H9 (cell line): Measurements from ENCODE around the gene IL17RA. TPM values are rescaled to one million over a fixed set of nuclear protein-coding genes. Genes with fewer than 3 reads are reported as not detected.

Experiments
- DNase-seq: peaks from one replicate; pipeline ENCODE4 v3.0.0-alpha.2; 2017
- H2AFZ ChIP-seq: one replicate; pipeline ENCODE4 v1.6.1; 2013; ENCODE audit warnings: mild to moderate bottlenecking, low read length, control low read depth, moderate library complexity
- H2AK5ac ChIP-seq: 2 replicates; pipeline ENCODE4 v1.6.1; 2013; ENCODE audit warnings: low read length, control low read depth, mixed read lengths; ENCODE audit not compliant: insufficient read length
- H2BK120ac ChIP-seq: one replicate; pipeline ENCODE4 v1.6.1; 2013; ENCODE audit warnings: low read depth, mild to moderate bottlenecking, low read length, control low read depth, inconsistent platforms; ENCODE audit not compliant: poor library complexity, severe bottlenecking
- H2BK12ac ChIP-seq: 2 replicates; pipeline ENCODE4 v1.6.1; 2013; ENCODE audit warnings: low read length, control low read depth, mixed read lengths, low read depth; ENCODE audit not compliant: insufficient read length
- H2BK15ac ChIP-seq: 2 replicates; pipeline ENCODE4 v1.6.1; 2013; ENCODE audit warnings: low read depth, low read length, control low read depth
- H2BK20ac ChIP-seq: one replicate; pipeline ENCODE4 v1.6.1; 2013; ENCODE audit warnings: low read depth, mild to moderate bottlenecking, low read length, control low read depth, inconsistent platforms; ENCODE audit not compliant: poor library complexity, severe bottlenecking
- H2BK5ac ChIP-seq: 2 replicates; pipeline ENCODE4 v1.6.1; 2013; ENCODE audit warnings: low read length, control low read depth, mixed read lengths; ENCODE audit not compliant: insufficient read length
- H3K14ac ChIP-seq: 2 replicates; pipeline ENCODE4 v1.6.1; 2013; ENCODE audit warnings: low read length, control low read depth; ENCODE audit not compliant: insufficient read depth
- H3K18ac ChIP-seq: 2 replicates; pipeline ENCODE4 v1.6.1; 2013; ENCODE audit warnings: low read depth, mild to moderate bottlenecking, mixed read lengths, low read length, control low read depth; ENCODE audit not compliant: insufficient read length
- H3K23ac ChIP-seq: 2 replicates; pipeline ENCODE4 v1.6.1; 2013; ENCODE audit warnings: low read length, control low read depth, mixed read lengths, low read depth; ENCODE audit not compliant: insufficient read length
- H3K23me2 ChIP-seq: 2 replicates; pipeline ENCODE4 v1.6.1; 2013; ENCODE audit warnings: low read depth, mild to moderate bottlenecking, mixed read lengths, low read length, control low read depth; ENCODE audit not compliant: insufficient read length, poor library complexity, severe bottlenecking
- H3K27ac ChIP-seq: 2 replicates; pipeline ENCODE4 v1.5.1; 2013; ENCODE audit warnings: low read length, control low read depth, mixed read lengths, low read depth; ENCODE audit not compliant: insufficient read length
- H3K27me3 ChIP-seq: 2 replicates; pipeline ENCODE4 v1.6.1; 2013; ENCODE audit warnings: low read length, control low read depth, inconsistent platforms; ENCODE audit not compliant: insufficient read depth
- H3K4ac ChIP-seq: 2 replicates; pipeline ENCODE4 v1.6.1; 2013; ENCODE audit warnings: low read depth, mild to moderate bottlenecking, control low read depth, inconsistent platforms, low read length, moderate library complexity
- H3K4me1 ChIP-seq: 2 replicates; pipeline ENCODE4 v1.6.1; 2013; ENCODE audit warnings: low read length, control low read depth, inconsistent platforms; ENCODE audit not compliant: insufficient read depth
- H3K4me2 ChIP-seq: 2 replicates; pipeline ENCODE4 v1.6.1; 2013; ENCODE audit warnings: low read length, control low read depth, mixed read lengths; ENCODE audit not compliant: insufficient read length, insufficient read depth
- H3K56ac ChIP-seq: 2 replicates; pipeline ENCODE4 v1.6.1; 2013; ENCODE audit warnings: low read depth, mild to moderate bottlenecking, mixed read lengths, low read length, control low read depth; ENCODE audit not compliant: insufficient read length
- H3K79me1 ChIP-seq: 2 replicates; pipeline ENCODE4 v1.6.1; 2013; ENCODE audit warnings: low read depth, mild to moderate bottlenecking, moderate library complexity, low read length, control low read depth, inconsistent platforms; ENCODE audit not compliant: insufficient read depth, poor library complexity, severe bottlenecking
- H3K79me2 ChIP-seq: 2 replicates; pipeline ENCODE4 v1.6.1; 2013; ENCODE audit warnings: low read length, control low read depth, inconsistent platforms; ENCODE audit not compliant: insufficient read depth
- H3K9ac ChIP-seq: 2 replicates; pipeline ENCODE4 v1.6.1; 2013; ENCODE audit warnings: low read length, control low read depth, mixed read lengths; ENCODE audit not compliant: insufficient read length; ENCODE audit errors: extremely low read depth
- H3K9me3 ChIP-seq: one replicate; pipeline ENCODE4 v1.6.1; 2013; ENCODE audit warnings: low read depth, low read length, inconsistent platforms; ENCODE audit not compliant: control insufficient read depth
- H3T11ph ChIP-seq: one replicate; pipeline ENCODE4 v1.6.1; 2013; ENCODE audit warnings: mild to moderate bottlenecking, low read length, control low read depth, inconsistent platforms
- H4K20me1 ChIP-seq: one replicate; pipeline ENCODE4 v1.6.1; 2013; ENCODE audit not compliant: control insufficient read depth, insufficient read length, insufficient read depth
- H4K5ac ChIP-seq: 2 replicates; pipeline ENCODE4 v1.6.1; 2013; ENCODE audit warnings: low read depth, mild to moderate bottlenecking, mixed read lengths, low read length, control low read depth; ENCODE audit not compliant: insufficient read length
- H4K8ac ChIP-seq: replicated peaks from 2 replicates; pipeline ENCODE4 v1.6.1; 2013; ENCODE audit warnings: low read length, control low read depth, mixed read lengths, low read depth; ENCODE audit not compliant: insufficient read length
- H4K91ac ChIP-seq: 2 replicates; pipeline ENCODE4 v1.6.1; 2013; ENCODE audit warnings: low read depth, mild to moderate bottlenecking, moderate library complexity, mixed read lengths, low read length, control low read depth; ENCODE audit not compliant: insufficient read length
- H3K27ac Mint-ChIP-seq, 3 experiments: 2 replicates in 2 of 3; 3 replicates in 1 of 3; pipeline ENCODE4 v1.8.0; 2020 to 2021; ENCODE audit warnings: mixed read lengths in 3 of 3, mild to moderate bottlenecking in 1 of 3, moderate library complexity in 1 of 3
- H3K27me3 Mint-ChIP-seq: 2 replicates; pipeline ENCODE4 v1.8.0; 2021; ENCODE audit warnings: low read depth, mild to moderate bottlenecking, moderate library complexity, mixed read lengths
- H3K36me3 Mint-ChIP-seq, 3 experiments: 2 replicates in 2 of 3; 3 replicates in 1 of 3; pipeline ENCODE4 v1.8.0; 2020 to 2021; ENCODE audit warnings: low read depth in 3 of 3, mixed read lengths in 3 of 3; ENCODE audit not compliant: insufficient read depth in 1 of 3
- H3K4me1 Mint-ChIP-seq, 2 experiments: 2 replicates each; pipeline ENCODE4 v1.8.0; 2020; ENCODE audit warnings: mixed read lengths in 2 of 2
- H3K4me3 Mint-ChIP-seq, 2 experiments: 2 replicates in 1 of 2; 3 replicates in 1 of 2; pipeline ENCODE4 v1.8.0; 2020 to 2021; ENCODE audit warnings: mild to moderate bottlenecking in 2 of 2, mixed read lengths in 2 of 2, moderate library complexity in 1 of 2
- H3K9me3 Mint-ChIP-seq, 2 experiments: 2 replicates in 1 of 2; 3 replicates in 1 of 2; pipeline ENCODE4 v1.8.0; 2020; ENCODE audit warnings: mild to moderate bottlenecking in 2 of 2, mixed read lengths in 2 of 2, moderate library complexity in 1 of 2
- WGBS: extraction: QIAGEN DNeasy Blood & Tissue Kit; methylation state at CpG from one replicate; pipeline ENCODE4 v1.1.7; 2013; ENCODE audit warnings: missing lambda C conversion rate, low lambda C conversion rate, mixed read lengths; ENCODE audit not compliant: insufficient read length; ENCODE audit errors: extremely low coverage; 5-methylcytosine and 5-hydroxymethylcytosine counted together
- total RNA-seq: library from RNA; stranded (reverse); gene quantifications from 2 replicates; pipeline ENCODE4 v1.2.1, GENCODE V29; 2021
- TF ChIP-seq, protein P1 (sequence below): fragments of 200-600 bp; sonication (generic); conservative IDR thresholded peaks from 3 replicates; pipeline ENCODE4 v1.8.0; 2021; ENCODE audit warnings: antibody characterized with exemption, mild to moderate bottlenecking

IL17RA gene
- total RNA-seq, 1 experiment from 2014 or later: 12.4 TPM

DNA sequence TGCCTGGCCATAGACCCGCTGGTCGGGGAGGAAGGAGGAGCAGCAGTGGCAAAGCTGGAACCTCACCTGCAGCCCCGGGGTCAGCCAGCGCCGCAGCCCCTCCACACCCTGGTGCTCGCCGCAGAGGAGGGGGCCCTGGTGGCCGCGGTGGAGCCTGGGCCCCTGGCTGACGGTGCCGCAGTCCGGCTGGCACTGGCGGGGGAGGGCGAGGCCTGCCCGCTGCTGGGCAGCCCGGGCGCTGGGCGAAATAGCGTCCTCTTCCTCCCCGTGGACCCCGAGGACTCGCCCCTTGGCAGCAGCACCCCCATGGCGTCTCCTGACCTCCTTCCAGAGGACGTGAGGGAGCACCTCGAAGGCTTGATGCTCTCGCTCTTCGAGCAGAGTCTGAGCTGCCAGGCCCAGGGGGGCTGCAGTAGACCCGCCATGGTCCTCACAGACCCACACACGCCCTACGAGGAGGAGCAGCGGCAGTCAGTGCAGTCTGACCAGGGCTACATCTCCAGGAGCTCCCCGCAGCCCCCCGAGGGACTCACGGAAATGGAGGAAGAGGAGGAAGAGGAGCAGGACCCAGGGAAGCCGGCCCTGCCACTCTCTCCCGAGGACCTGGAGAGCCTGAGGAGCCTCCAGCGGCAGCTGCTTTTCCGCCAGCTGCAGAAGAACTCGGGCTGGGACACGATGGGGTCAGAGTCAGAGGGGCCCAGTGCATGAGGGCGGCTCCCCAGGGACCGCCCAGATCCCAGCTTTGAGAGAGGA is 24.5 kb downstream of the IL17RA start:
- no peak overlapping the region for H3K18ac ChIP-seq
- H3K23ac ChIP-seq: no peak overlapping the region
- H2BK12ac ChIP-seq: no peak overlapping the region
- no peak overlapping the region; the same call in 1 of the 2 replicates for H3K14ac ChIP-seq
- H2BK120ac ChIP-seq: no peak overlapping the region
- Mint-ChIP-seq H3K4me3 (no peak overlapping the region), H3K9me3 (no peaks in the 10 kb centered on the region; a peak in 1 of 5 replicates), H3K27ac (no peak overlapping the region), H3K27me3 (no peaks in the 10 kb centered on the region), H3K36me3 (peaks cover 2 to 12% (median 3%) of the 10 kb centered on the region in 3 experiments; a peak in 4 of 7 replicates), H3K4me1 (peaks cover 0 to 8% of the 10 kb centered on the region in 2 experiments; a peak in 3 of 4 replicates)
- no peak overlapping the region for H3K27ac ChIP-seq
- H4K8ac ChIP-seq: no peak overlapping the region
- no peak for DNase-seq
- H2BK20ac ChIP-seq: no peak overlapping the region
- H4K91ac ChIP-seq: no peak overlapping the region
- H3K79me1 ChIP-seq: no peaks in the 10 kb centered on the region
- H3K27me3 ChIP-seq: no peaks in the 10 kb centered on the region
- H4K5ac ChIP-seq: no peak overlapping the region
- H3T11ph ChIP-seq: no peak overlapping the region
- H3K9ac ChIP-seq: no peak overlapping the region
- H3K23me2 ChIP-seq: no peaks in the 10 kb centered on the region
- no peak overlapping the region for H3K4ac ChIP-seq
- no peak overlapping the region for H2AK5ac ChIP-seq
- no peaks in the 10 kb centered on the region for H4K20me1 ChIP-seq
- no peaks in the 10 kb centered on the region for H3K9me3 ChIP-seq
- WGBS: no CpG with 5 or more reads among the region's 42 CpGs
- H2BK15ac ChIP-seq: no peak overlapping the region
- H2AFZ ChIP-seq: no peak overlapping the region
- no peak overlapping the region for H2BK5ac ChIP-seq
- TF ChIP-seq, protein P1, sequence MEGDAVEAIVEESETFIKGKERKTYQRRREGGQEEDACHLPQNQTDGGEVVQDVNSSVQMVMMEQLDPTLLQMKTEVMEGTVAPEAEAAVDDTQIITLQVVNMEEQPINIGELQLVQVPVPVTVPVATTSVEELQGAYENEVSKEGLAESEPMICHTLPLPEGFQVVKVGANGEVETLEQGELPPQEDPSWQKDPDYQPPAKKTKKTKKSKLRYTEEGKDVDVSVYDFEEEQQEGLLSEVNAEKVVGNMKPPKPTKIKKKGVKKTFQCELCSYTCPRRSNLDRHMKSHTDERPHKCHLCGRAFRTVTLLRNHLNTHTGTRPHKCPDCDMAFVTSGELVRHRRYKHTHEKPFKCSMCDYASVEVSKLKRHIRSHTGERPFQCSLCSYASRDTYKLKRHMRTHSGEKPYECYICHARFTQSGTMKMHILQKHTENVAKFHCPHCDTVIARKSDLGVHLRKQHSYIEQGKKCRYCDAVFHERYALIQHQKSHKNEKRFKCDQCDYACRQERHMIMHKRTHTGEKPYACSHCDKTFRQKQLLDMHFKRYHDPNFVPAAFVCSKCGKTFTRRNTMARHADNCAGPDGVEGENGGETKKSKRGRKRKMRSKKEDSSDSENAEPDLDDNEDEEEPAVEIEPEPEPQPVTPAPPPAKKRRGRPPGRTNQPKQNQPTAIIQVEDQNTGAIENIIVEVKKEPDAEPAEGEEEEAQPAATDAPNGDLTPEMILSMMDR: no peak
- H3K4me2 ChIP-seq: no peak overlapping the region
- H3K4me1 ChIP-seq: no peaks in the 10 kb centered on the region
- no peaks in the 10 kb centered on the region for H3K79me2 ChIP-seq
- H3K56ac ChIP-seq: no peak overlapping the region
